ENCODE measurements around the gene ELF1.

ELF1 gene

GRCh38 chr13:41005704-41006103 lies 13.4 kb downstream of the ELF1 start:
- no peak for DNase-seq

- no peak for DNase-seq
These were observed 14.0 kb downstream of the ELF1 start for GRCh38 chr13:41004875-41005693.

GRCh38 chr13:41002606-41003005 lies 16.5 kb downstream of the ELF1 start:
- DNase-seq, result no peak

GRCh38 chr13:41001695-41002094 lies 17.4 kb downstream of the ELF1 start:
- no peak for DNase-seq

- DNase-seq, result no peak
These were observed 19.7 kb downstream of the ELF1 start for GRCh38 chr13:40999416-40999815.

GRCh38 chr13:40996426-40997092 lies 22.6 kb downstream of the ELF1 start:
- DNase-seq, result no peak

GRCh38 chr13:40995997-40996396 lies 23.1 kb downstream of the ELF1 start:
- DNase-seq, result no peak

GRCh38 chr13:40994581-40995230 lies 24.4 kb downstream of the ELF1 start:
- DNase-seq, result no peak

- DNase-seq, result no peak
These were observed 25.1 kb downstream of the ELF1 start for GRCh38 chr13:40993987-40994386.

GRCh38 chr13:40992678-40993518 lies 26.2 kb downstream of the ELF1 start:
- DNase-seq, result no peak

GRCh38 chr13:40987606-40988280 lies 31.4 kb downstream of the ELF1 start:
- no peak for DNase-seq

GRCh38 chr13:40986101-40986856 lies 32.8 kb downstream of the ELF1 start:
- no peak for DNase-seq

- DNase-seq, result no peak
These were observed 33.6 kb downstream of the ELF1 start for GRCh38 chr13:40985381-40986100.

GRCh38 chr13:40984668-40985366 lies 34.3 kb downstream of the ELF1 start:
- DNase-seq, result no peak

GRCh38 chr13:40983725-40984667 lies 35.1 kb downstream of the ELF1 start:
- no peak for DNase-seq

- DNase-seq, result no peak
These were observed 35.9 kb downstream of the ELF1 start for GRCh38 chr13:40983259-40983658.

GRCh38 chr13:40982772-40983171 lies 36.3 kb downstream of the ELF1 start:
- DNase-seq, result peak; percentile 60

GRCh38 chr13:40981949-40982348 lies 37.2 kb downstream of the ELF1 start:
- DNase-seq, result no peak

- DNase-seq, result no peak
These were observed 37.8 kb downstream of the ELF1 start for GRCh38 chr13:40981361-40981760.
